ENCODE results near the gene GADD45GIP1.

Gene GADD45GIP1

GRCh38 chr19:12956446-12957388, at the start of gene GADD45GIP1:
Gene GADD45GIP1 (minus strand): TSS chr19:12957223. CDS start chr19:12957212, 11 bp downstream.
- no peak for DNase-seq

- DNase-seq, result no peak
These were observed 48.9 kb upstream of the GADD45GIP1 start for GRCh38 chr19:13005861-13006370.

- DNase-seq, result no peak
These were observed 48.2 kb upstream of the GADD45GIP1 start for GRCh38 chr19:13005253-13005652.

- DNase-seq, result no peak
These were observed 47.2 kb upstream of the GADD45GIP1 start for GRCh38 chr19:13004273-13004672.

DNA sequence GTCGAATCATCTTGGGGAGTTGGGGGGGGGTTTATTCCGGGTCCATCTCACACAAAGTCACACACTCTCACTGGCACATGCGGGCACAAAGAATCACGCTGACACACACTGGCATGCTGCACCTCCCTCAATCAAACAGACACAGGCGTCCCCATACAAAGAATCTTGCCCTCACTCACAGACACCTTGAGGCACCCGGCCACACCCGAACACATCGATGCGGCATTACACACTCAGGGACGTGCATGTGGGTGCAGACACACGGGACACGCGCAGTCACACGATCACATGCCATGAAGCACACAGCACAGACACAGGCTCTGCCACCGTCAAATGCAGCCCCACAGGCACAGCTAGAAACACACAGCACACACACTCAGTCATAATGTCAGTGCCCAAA, 46.1 kb upstream of the GADD45GIP1 start:
- DNase-seq, result no peak

DNA sequence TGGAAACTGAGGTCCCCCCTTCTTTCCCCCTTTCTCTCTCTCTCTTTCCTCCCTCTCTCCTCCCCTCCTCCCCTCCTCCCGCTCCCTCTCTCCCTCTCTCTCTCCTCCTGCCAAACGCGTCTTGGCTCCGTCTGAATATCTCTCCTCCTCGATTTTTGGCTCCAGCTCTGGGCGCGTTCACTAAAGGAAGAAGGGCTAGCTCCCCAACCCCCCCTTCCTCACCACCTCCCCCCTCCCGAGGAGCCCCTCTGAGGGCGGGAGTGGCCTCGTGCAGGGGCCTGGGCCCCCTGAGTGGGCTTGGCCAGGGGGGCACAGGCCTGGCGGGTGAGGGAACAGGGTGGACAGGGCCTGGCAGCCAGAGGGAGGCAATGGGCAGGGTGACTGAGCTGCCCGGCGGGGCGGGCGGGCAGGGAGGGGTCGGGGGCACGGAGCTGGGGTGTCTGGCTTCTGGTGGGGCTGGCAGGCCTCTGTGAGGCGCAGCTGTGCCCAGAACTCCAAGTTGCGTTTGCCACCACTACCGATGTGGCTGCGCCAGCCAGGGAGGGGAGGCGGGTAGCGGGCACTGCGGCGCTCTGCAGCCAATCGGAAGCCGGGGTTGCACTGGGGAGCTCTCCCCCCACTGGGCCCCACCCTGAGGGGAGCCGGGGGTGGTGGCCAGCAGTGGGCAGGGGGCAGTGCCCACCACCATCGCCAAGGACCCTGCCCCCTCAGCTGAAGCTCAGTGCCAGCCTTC, 45.3 kb upstream of the GADD45GIP1 start:
- no peak for DNase-seq

DNA sequence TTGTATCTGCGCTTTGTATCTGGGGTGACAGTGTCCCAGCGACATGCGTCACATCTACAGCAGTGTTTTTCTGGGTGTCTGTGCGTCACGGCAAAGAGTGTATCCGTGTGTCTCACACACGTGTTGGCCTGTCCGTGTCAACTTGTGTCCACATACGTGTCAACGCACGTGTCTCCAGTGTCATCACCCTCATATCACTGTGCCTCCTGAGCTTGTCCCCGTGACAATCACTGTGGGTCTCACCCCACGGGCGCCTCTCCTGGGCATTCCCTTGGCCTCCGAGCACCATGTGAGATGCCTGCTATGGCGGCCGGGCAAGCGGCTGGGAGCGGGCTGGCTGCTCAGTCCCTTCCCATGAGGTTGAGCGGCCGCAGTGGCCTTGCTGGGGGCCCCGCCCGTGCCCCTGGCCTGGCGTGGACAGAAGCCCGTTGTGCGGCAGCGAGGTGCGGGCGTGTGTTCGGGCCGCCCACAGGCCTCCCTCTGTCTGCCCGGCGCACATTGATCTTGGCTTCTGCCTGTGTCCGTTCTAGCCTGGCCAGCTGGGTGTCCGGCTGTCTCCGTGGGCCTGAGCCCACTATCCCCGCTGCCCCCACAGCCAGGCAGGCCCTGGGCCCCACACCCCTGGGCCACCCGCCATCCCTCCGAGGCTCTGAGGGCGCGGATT, 44.6 kb upstream of the GADD45GIP1 start:
- no peak for DNase-seq

- no peak for DNase-seq
These were observed 44.1 kb upstream of the GADD45GIP1 start for GRCh38 chr19:13001166-13001501.

DNA sequence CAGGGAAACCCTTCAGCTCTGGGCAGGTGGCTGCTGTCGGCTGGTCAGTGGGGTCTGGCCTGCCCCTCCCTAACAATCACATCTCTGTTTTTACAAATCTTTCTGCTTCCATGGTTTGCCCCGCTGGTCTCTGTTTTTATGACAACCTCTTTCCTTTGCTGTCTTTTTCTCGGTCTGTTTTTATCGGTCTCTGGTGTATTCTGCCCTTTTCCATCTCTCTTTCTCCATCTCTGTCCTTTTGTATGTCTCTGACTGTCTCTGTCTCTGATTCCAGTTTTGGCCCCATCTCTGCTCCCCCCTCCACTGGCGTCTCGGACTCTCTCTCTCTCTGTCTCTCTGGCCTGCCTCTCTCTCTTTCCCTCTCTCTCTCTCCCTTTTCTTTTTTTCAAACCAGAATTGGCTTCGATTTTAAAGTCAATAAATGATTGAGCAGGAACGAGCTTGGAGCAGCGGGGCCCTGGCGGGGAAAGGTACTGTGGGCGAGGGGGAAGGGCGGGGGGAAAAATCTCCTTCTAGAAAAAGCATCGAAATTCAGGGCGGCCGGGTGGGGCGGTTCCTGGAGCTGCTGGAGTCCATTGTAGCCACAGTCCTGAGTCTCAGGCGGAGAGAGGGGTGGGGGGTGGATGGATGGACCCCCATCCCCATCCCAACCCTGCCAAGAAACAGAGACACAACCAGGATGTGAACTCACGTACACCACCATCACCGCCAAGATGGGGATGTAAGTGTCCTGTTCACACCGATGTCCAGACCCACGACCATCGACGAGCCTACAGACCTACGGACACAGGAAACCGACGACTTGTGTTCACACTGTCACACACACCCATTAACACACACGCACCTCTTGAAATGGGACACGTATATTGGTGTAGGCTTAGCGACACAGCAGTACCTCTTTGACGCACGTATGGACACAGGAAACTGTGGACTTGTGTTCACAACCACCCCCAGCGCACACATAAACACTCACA, 41.2 kb upstream of the GADD45GIP1 start:
- no peak for DNase-seq

DNA sequence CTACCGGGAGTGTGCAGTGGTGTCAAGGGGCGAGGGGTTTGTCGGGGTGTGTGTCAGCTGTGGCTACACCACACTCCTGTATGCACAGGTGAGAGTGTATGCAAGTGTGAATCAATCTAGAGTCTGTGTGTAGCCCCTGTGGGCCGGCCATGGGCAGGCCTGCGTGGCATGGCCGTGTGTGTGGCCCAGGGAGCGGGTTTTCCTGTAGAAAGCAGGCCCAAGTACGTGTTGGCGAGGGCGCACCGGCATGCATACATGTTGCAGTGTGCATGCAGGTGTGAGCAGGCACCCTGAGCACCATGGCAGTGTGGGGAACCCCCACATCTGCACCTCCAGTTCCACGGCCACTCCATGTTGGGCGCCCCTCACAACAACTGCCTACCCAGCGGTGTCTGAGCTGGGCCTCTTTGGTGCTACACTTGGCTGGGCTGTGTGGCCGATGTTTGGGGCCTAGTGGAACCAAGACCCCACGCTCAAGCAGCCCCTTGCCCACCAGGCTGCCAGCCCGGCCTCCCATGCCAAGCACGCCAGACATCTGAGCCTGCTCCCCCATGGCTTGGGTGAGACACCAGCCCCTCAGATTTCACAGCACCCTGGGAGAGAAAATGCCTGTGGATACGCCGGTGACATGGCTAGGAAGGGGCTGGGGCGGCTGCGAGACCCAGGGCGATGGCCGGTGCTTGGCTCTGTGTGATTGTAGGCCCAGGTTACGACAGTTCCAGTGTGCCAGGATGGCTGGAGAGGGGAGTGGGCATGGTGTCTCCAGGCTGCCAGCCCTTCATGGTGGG, 40.4 kb upstream of the GADD45GIP1 start:
- no peak for DNase-seq

- peak; percentile 58 for DNase-seq
These were observed 39.5 kb upstream of the GADD45GIP1 start for GRCh38 chr19:12996406-12997094.

DNA sequence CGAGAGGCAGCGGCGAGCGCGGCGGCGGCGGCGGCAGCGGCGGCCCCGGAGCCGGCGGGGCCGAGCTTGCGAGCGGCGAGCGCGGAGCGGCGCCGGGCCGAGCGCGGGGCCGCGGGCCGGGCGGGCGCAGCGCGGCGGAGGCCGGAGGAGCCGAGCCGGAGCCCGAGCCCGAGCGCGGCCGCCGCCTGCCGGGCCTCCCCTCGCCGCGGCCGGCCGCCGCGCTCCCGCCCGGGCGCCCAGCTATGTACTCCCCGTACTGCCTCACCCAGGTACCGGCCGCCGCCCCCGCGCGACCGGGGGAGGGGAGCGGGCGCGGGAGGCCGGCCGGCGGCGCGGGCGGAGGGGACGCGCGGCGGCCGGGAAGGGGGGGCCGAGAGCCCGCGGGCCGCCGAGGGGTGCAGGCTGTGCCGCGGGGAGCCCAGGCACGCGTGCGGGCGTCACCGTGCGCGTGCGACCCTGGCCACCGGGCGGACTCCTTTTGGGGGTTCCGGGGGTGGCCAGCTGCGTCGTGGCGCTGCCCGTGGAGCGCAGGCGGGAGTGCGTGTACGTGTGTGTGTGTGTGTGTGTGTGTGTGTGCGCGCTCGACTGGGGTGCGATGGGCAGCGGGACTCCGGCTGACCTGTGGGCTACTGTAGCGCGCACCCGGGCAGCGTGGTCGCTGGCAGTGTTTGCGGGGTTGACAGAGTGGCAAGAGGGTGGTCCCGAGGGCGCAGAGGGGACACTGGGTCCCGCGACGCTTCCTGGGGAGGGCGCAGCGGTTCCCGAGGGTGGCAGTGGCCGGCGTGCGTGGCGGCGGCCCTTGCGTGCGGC, 38.8 kb upstream of the GADD45GIP1 start:
- DNase-seq, result peak; percentile 62

DNA sequence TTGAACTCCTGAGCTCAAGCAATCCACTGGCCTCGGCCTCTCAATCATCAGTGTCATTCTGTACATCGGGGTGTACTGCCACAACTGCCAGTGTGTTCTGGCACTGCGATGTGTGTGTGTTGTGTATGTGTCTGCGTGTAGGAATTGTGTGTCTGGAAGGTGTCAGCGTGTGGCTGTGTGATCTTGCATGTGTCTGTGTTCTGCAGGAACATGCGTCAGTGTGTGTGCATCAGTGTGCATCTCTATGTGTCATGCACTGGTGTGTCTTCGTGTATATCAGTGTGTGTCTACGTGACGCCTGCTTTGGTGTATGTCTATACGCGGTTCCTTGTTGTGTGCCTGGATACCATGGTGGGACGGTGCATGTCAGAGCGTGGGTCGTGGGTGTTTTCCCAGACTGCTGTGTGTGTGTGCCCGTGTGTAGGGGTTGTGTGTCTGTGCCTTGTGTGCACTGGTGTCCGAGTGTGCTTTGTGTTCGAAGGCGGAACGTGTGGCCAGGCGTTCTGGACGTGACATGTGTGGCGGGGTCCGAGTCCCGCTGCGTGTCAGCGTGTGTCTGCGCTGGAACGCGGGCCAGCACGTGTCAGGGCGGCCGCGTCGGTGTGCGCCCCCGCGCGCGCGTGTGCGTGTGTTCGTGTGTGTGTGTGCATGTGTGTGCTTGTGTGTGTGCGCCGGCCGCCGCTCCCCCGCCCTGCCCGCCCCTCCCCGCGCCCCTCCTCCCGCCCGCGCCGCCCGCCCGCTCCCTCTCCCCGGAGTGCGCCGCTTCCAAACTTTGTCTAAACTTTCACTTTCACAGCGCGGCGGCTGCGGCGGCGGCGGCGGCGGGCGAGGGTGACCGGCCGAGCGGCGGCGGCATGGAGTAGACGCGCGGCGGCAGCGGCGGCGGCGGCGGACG, 37.9 kb upstream of the GADD45GIP1 start, which contains the start of gene NFIX:
NFIX (plus strand) TSS at position 775 of the 895 bp plus-strand sequence. CDS start 363 bp downstream, outside the sequence.
- DNase-seq, result peak; percentile 65

DNA sequence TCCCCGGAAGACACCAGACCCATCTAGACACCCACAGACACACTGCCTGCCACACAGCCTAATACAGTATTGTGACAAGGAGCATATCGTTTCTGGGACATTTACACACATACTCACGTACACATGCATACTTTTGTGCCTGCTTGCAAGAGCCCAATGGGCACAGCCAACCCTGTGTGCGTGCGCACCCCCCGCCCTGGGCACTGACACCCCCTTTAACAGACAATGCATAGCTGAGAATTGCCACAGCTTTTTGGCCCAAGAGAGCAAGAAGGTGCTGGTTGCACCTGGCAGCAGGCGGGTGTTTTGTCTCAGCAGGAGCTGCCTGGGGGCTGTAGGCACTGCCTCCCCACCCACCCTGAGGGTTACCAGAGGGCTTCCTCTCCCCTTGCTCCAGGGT, 36.5 kb upstream of the GADD45GIP1 start:
- DNase-seq, result no peak

DNA sequence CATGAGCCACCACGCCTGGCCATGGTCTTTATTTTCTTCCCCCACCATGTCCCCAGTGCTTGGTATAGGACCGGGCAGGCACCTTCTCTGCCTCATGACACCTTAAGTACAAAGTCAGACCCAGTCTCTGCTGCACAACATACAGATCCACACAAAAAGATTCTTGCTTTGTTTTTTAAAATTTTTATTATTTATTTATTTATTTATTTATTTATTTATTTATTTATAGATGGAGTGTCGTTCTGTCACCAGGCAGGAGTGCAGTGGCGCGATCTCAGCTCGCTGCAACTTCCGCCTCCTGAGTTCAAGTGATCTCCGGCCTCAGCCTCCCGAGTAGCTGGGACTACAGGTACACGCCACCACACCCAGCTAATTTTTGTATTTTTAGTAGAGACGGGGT, 35.7 kb upstream of the GADD45GIP1 start:
- DNase-seq, result no peak

DNA sequence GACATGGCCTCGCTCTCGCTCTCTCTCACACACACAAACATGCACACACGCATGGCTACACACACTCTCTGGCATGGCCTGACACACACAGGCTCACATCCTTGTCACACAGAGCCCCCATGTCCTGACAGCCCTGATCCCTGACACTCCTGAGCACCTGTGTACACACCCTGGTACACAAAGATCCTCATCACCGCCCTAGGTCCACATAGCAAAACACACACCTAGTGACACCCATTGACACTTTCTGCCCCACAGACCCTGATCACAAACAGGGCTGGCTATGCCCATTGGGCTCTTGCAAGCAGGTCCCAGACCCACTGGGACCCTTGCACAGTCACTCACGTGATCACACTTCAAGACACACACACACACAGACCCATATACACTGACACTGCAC, 34.3 kb upstream of the GADD45GIP1 start:
- DNase-seq, result no peak

GRCh38 chr19:12990853-12991252, 33.8 kb upstream of the GADD45GIP1 start:
- no peak for DNase-seq

DNA sequence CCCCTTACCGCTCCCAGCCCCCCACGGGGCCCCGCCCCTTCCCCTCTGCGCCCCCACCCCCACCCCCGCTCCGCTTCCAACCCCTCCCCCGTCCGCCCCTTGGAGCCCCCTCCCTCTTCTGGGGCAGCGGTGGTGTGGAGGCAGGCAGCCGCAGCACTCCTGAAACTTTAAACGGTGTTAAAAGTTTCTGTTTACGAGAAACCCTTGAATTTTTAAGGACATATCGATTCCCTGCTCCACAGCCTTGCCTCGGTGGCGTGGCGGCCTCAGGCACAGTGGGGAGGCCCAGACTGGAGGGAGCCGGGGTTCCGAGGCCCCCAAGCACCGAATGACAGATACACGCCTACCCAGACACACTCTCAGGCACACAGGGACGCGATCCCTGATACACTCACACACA, 33.4 kb upstream of the GADD45GIP1 start:
- DNase-seq, result no peak

Measured in 8988T (cell line).